Measurements from ENCODE around the gene HEXA. TPM values are rescaled to one million over a fixed set of nuclear protein-coding genes. Genes with fewer than 3 reads are reported as not detected.
"Not testable (repeated sequence)": the region's sequence is repeated elsewhere in the genome, so short reads cannot be mapped to it uniquely, and the experiment has no call there.

The HEXA gene
- total RNA-seq: 10 to 100 TPM; 92.2 to 97.0 TPM

- Mint-ChIP-seq H3K4me3 (peak within 1 kb of the TSS; percentile 95), H3K4me1 (peaks cover 32% of the 10 kb centered on the region), H3K27me3 (no peaks in the 10 kb centered on the region), H3K27ac (peak within 1 kb of the TSS; percentile 99), H3K9me3 (no peaks in the 10 kb centered on the region), H3K36me3 (peaks cover under 1% of the 10 kb centered on the region)
- ATAC-seq (ENCODE audit: low read depth) (peak; percentile 83), DNase-seq (peak; percentile 99)
- POLR2A ChIA-PET: interaction anchor here (0.6 to 4.6 kb wide), 13 partner anchors 8 to 310 kb away, joined by 3 to 32 read pairs (median 4); partner anchors contain the start of genes ARIH1, BBS4, CELF6 and HIGD2B
Observed at GRCh38 chr15:72375846-72376581, at the start of gene HEXA. Gene HEXA, minus strand, starts transcription at chr15:72376014. Its CDS starts 42 bp downstream, at chr15:72375972.

GRCh38 chr15:72423256-72423655 is 47.4 kb upstream of the HEXA start:
- Mint-ChIP-seq H3K4me3 (no peak overlapping the region), H3K27ac (no peak overlapping the region), H3K27me3 (peaks cover 14% of the 10 kb centered on the region), H3K36me3 (peaks cover 5% of the 10 kb centered on the region), H3K4me1 (peaks cover 6% of the 10 kb centered on the region), H3K9me3 (peaks cover 14% of the 10 kb centered on the region)
- DNase-seq (no peak), ATAC-seq (ENCODE audit: low read depth) (no peak)
- POLR2A ChIA-PET: no interaction called here

- DNase-seq: no peak
- Mint-ChIP-seq H3K4me1 (peaks cover 3% of the 10 kb centered on the region), H3K9me3 (peaks cover 9% of the 10 kb centered on the region), H3K27ac (no peak overlapping the region), H3K27me3 (peaks cover 15% of the 10 kb centered on the region), H3K36me3 (peaks cover 5% of the 10 kb centered on the region), H3K4me3 (no peak overlapping the region)
- POLR2A ChIA-PET: no interaction called here
- no peak for ATAC-seq (ENCODE audit: low read depth)
Observed at GRCh38 chr15:72421484-72421883, 45.7 kb upstream of the HEXA start.

- Mint-ChIP-seq H3K36me3 (peaks cover 5% of the 10 kb centered on the region), H3K27me3 (peaks cover 14% of the 10 kb centered on the region), H3K4me1 (peaks cover 3% of the 10 kb centered on the region), H3K27ac (no peak overlapping the region), H3K9me3 (peaks cover 10% of the 10 kb centered on the region), H3K4me3 (no peak overlapping the region)
- no peak for ATAC-seq (ENCODE audit: low read depth)
- POLR2A ChIA-PET: interaction anchor here (0.5 kb wide), 1 partner anchor 103 kb away, joined by 3 read pairs; no protein-coding TSS in a partner anchor
- DNase-seq: no peak
Observed at GRCh38 chr15:72420576-72420975, 44.8 kb upstream of the HEXA start.

- ATAC-seq (ENCODE audit: low read depth); H3K9me3 Mint-ChIP-seq; H3K4me1 Mint-ChIP-seq; DNase-seq; H3K4me3 Mint-ChIP-seq; H3K36me3 Mint-ChIP-seq; H3K27ac Mint-ChIP-seq; POLR2A ChIA-PET: not testable (repeated sequence)
- H3K27me3 Mint-ChIP-seq: peaks cover 17% of the 10 kb centered on the region
Observed at GRCh38 chr15:72419768-72420167, 44.0 kb upstream of the HEXA start.

GRCh38 chr15:72415304-72415703 is 39.5 kb upstream of the HEXA start:
- Mint-ChIP-seq H3K27me3 (peaks cover 10% of the 10 kb centered on the region), H3K27ac (no peak overlapping the region), H3K4me1 (no peaks in the 10 kb centered on the region), H3K9me3 (peaks cover 6% of the 10 kb centered on the region), H3K36me3 (no peaks in the 10 kb centered on the region), H3K4me3 (no peak overlapping the region)
- DNase-seq (no peak), ATAC-seq (ENCODE audit: low read depth) (no peak)
- POLR2A ChIA-PET: no interaction called here

- H3K36me3 Mint-ChIP-seq; POLR2A ChIA-PET; H3K4me1 Mint-ChIP-seq; ATAC-seq (ENCODE audit: low read depth); H3K27ac Mint-ChIP-seq; DNase-seq; H3K4me3 Mint-ChIP-seq; H3K9me3 Mint-ChIP-seq: not testable (repeated sequence)
- peaks cover 14% of the 10 kb centered on the region for H3K27me3 Mint-ChIP-seq
Observed at GRCh38 chr15:72413337-72413736, 37.5 kb upstream of the HEXA start.

- POLR2A ChIA-PET: no interaction called here
- Mint-ChIP-seq H3K27me3 (peaks cover 19% of the 10 kb centered on the region), H3K4me3 (no peak overlapping the region), H3K36me3 (no peaks in the 10 kb centered on the region), H3K9me3 (peaks cover 6% of the 10 kb centered on the region), H3K4me1 (no peaks in the 10 kb centered on the region), H3K27ac (no peak overlapping the region)
- DNase-seq (no peak), ATAC-seq (ENCODE audit: low read depth) (no peak)
Observed at GRCh38 chr15:72411544-72411943, 35.7 kb upstream of the HEXA start.

GRCh38 chr15:72411111-72411510 is 35.3 kb upstream of the HEXA start:
- ATAC-seq (ENCODE audit: low read depth) (no peak), DNase-seq (no peak)
- Mint-ChIP-seq H3K4me1 (no peaks in the 10 kb centered on the region), H3K27ac (no peak overlapping the region), H3K4me3 (no peak overlapping the region), H3K9me3 (peaks cover 6% of the 10 kb centered on the region), H3K27me3 (peaks cover 21% of the 10 kb centered on the region), H3K36me3 (no peaks in the 10 kb centered on the region)
- POLR2A ChIA-PET: no interaction called here

GRCh38 chr15:72406936-72407335 is 31.1 kb upstream of the HEXA start:
- DNase-seq (no peak), ATAC-seq (ENCODE audit: low read depth) (no peak)
- H3K27me3 Mint-ChIP-seq: peaks cover 48% of the 10 kb centered on the region
- no peaks in the 10 kb centered on the region for H3K36me3 Mint-ChIP-seq
- H3K27ac Mint-ChIP-seq: no peak overlapping the region
- peaks cover 1% of the 10 kb centered on the region for H3K9me3 Mint-ChIP-seq
- POLR2A ChIA-PET: no interaction called here
- no peaks in the 10 kb centered on the region for H3K4me1 Mint-ChIP-seq
- H3K4me3 Mint-ChIP-seq: no peak overlapping the region

GRCh38 chr15:72404841-72405240 is 29.0 kb upstream of the HEXA start:
- H3K4me3 Mint-ChIP-seq: no peak overlapping the region
- no peaks in the 10 kb centered on the region for H3K36me3 Mint-ChIP-seq
- peaks cover 50% of the 10 kb centered on the region for H3K27me3 Mint-ChIP-seq
- ATAC-seq (ENCODE audit: low read depth) (no peak), DNase-seq (no peak)
- no peaks in the 10 kb centered on the region for H3K9me3 Mint-ChIP-seq
- no peaks in the 10 kb centered on the region for H3K4me1 Mint-ChIP-seq
- H3K27ac Mint-ChIP-seq: no peak overlapping the region
- POLR2A ChIA-PET: no interaction called here

- Mint-ChIP-seq H3K4me3 (no peak overlapping the region), H3K27ac (no peak overlapping the region), H3K9me3 (no peaks in the 10 kb centered on the region), H3K36me3 (no peaks in the 10 kb centered on the region), H3K27me3 (peaks cover 49% of the 10 kb centered on the region), H3K4me1 (no peaks in the 10 kb centered on the region)
- ATAC-seq (ENCODE audit: low read depth) (no peak), DNase-seq (no peak)
- POLR2A ChIA-PET: no interaction called here
Observed at GRCh38 chr15:72404356-72404755, 28.5 kb upstream of the HEXA start.

- H3K27me3 Mint-ChIP-seq: peaks cover 51% of the 10 kb centered on the region
- ATAC-seq (ENCODE audit: low read depth): no peak
Observed at GRCh38 chr15:72402726-72403125, 26.9 kb upstream of the HEXA start.

GRCh38 chr15:72398648-72399047 is 22.8 kb upstream of the HEXA start:
- no peak for ATAC-seq (ENCODE audit: low read depth)
- no peak for DNase-seq
- Mint-ChIP-seq H3K4me1 (no peaks in the 10 kb centered on the region), H3K36me3 (no peaks in the 10 kb centered on the region), H3K27ac (no peak overlapping the region), H3K27me3 (peaks cover 30% of the 10 kb centered on the region), H3K4me3 (no peak overlapping the region), H3K9me3 (no peaks in the 10 kb centered on the region)
- POLR2A ChIA-PET: no interaction called here

More at GRCh38 chr15:72402726-72403125, 26.9 kb upstream of the HEXA start:
- Mint-ChIP-seq H3K4me1 (no peaks in the 10 kb centered on the region), H3K36me3 (no peaks in the 10 kb centered on the region), H3K4me3 (no peak overlapping the region), H3K9me3 (no peaks in the 10 kb centered on the region), H3K27ac (no peak overlapping the region)
- DNase-seq: no peak
- POLR2A ChIA-PET: interaction anchor here (0.6 kb wide), 1 partner anchor 128 kb away, joined by 3 read pairs; no protein-coding TSS in a partner anchor

All from activated naive CD8-positive, alpha-beta T cell treated with anti-CD3 and anti-CD28 coated beads, Interleukin-2, amount 10 ng/mL, durations not matched to agents 7 days and 5 days (primary cell).